GM15510 (cell line): Measurements from ENCODE around the gene ZSWIM5.

ENCODE experiments used
- POLR2A ChIP-seq: IDR thresholded peaks from 3 replicates; pipeline ENCODE4 v1.6.1; 2011; ENCODE audit warnings: borderline replicate concordance; ENCODE audit not compliant: insufficient read length; ENCODE audit errors: extremely low read depth

ZSWIM5 gene

GRCh38 chr1:45205910-45206721 is at the start of gene ZSWIM5:
TSS of gene ZSWIM5 (minus strand) at chr1:45206605. CDS start at chr1:45206350, 255 bp downstream.
- TF ChIP-seq POLR2A = no peak

GRCh38 chr1:45254490-45254889 is 48.1 kb upstream of the ZSWIM5 start:
- no peak for TF ChIP-seq POLR2A

GRCh38 chr1:45250544-45250943 is 44.1 kb upstream of the ZSWIM5 start:
- no peak for TF ChIP-seq POLR2A

GRCh38 chr1:45246760-45247159 is 40.4 kb upstream of the ZSWIM5 start:
- TF ChIP-seq POLR2A = no peak

GRCh38 chr1:45244660-45245059 is 38.3 kb upstream of the ZSWIM5 start:
- no peak for TF ChIP-seq POLR2A

- no peak for TF ChIP-seq POLR2A
Measured at GRCh38 chr1:45243476-45244343, 37.3 kb upstream of the ZSWIM5 start.

- no peak for TF ChIP-seq POLR2A
Measured at GRCh38 chr1:45238846-45239245, 32.4 kb upstream of the ZSWIM5 start.

- TF ChIP-seq POLR2A = no peak
Measured at GRCh38 chr1:45236136-45236535, 29.7 kb upstream of the ZSWIM5 start.

- no peak for TF ChIP-seq POLR2A
Measured at GRCh38 chr1:45230537-45230936, 24.1 kb upstream of the ZSWIM5 start.

GRCh38 chr1:45225598-45225997 is 19.2 kb upstream of the ZSWIM5 start:
- no peak for TF ChIP-seq POLR2A

GRCh38 chr1:45221716-45222115 is 15.3 kb upstream of the ZSWIM5 start:
- TF ChIP-seq POLR2A = no peak

GRCh38 chr1:45216861-45217260 is 10.5 kb upstream of the ZSWIM5 start:
- TF ChIP-seq POLR2A = no peak

GRCh38 chr1:45216200-45216541 is 9.8 kb upstream of the ZSWIM5 start:
- TF ChIP-seq POLR2A = no peak

GRCh38 chr1:45215485-45216199 is 9.2 kb upstream of the ZSWIM5 start:
- TF ChIP-seq POLR2A = no peak

GRCh38 chr1:45213892-45214291 is 7.5 kb upstream of the ZSWIM5 start:
- no peak for TF ChIP-seq POLR2A

- TF ChIP-seq POLR2A = no peak
Measured at GRCh38 chr1:45211076-45211475, 4.7 kb upstream of the ZSWIM5 start.
